ENCODE results near the gene LRRC74A. TPM values are rescaled to one million over a fixed set of nuclear protein-coding genes. Genes with fewer than 3 reads are reported as not detected.

LRRC74A gene
- total and polyA plus RNA-seq, 10 of the 15 experiments (the other 5 are each of a cell fraction or from before 2014, with no cell fraction given) = not detected

DNA sequence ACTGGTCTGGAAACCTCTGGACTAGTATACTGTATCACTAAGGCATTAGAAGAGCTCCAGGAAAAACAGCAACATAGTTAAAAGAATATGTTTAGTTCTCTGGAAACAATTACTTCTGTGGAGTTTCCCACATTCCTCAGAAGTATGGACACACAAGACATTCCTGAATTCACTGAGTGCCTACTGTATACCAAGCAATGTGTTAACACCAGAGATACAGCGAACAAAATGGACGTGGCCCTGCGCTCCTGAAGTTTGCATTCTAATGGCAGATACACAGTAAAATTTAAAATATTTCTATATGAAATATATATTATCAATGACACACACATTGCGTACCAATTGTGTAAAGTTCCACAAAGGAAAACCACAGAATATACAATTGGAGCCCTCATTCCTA, 14.6 kb upstream of the LRRC74A start:
- H2AFZ ChIP-seq (ENCODE audit: control insufficient read depth, low read depth, low read length) = no peak overlapping the region
- POLR2A ChIA-PET = interaction anchor here (0.9 kb wide), 1 partner anchor 102 kb away, joined by 3 read pairs; no protein-coding TSS in a partner anchor
- ATAC-seq (no peak), FAIRE-seq (no peak), DNase-seq (ENCODE audit: low read depth, low spot score) (no peak)
- H3K4me3 ChIP-seq = peak overlapping the region; percentile 96
- no peaks in the 10 kb centered on the region; a peak in 1 of 4 replicates for H3K27me3 ChIP-seq (replicated peaks in 1 of 2; ENCODE audit: control insufficient read depth in 2 of 2, insufficient read depth in 2 of 2, low read length in 1 of 2)
- no peaks in the 10 kb centered on the region for H4K20me1 ChIP-seq (ENCODE audit: control insufficient read depth, insufficient read depth)
- H3K9me3 ChIP-seq (replicated peaks; ENCODE audit: control insufficient read depth, insufficient read depth, low read length) = no peaks in the 10 kb centered on the region
- H3K4me1 ChIP-seq (ENCODE audit: control insufficient read depth, insufficient read depth, low read length) = no peaks in the 10 kb centered on the region
- no TSS peak for BruUV-seq (replicated peaks)
- CTCF ChIA-PET = interaction anchor here (0.7 to 8.5 kb wide), 15 partner anchors 9 to 251 kb away, joined by 3 to 132 read pairs (median 5); no protein-coding TSS in a partner anchor
- H3K4me2 ChIP-seq (ENCODE audit: control insufficient read depth, insufficient read depth) = peak overlapping the region; percentile 67
- RAD21 ChIA-PET (ENCODE audit: unreplicated experiment) = interaction anchor here (0.6 to 4.3 kb wide), 8 partner anchors 61 to 309 kb away, joined by 3 to 30 read pairs (median 4); no protein-coding TSS in a partner anchor
- in situ Hi-C loops (cut with MboI) (no loop called here), intact Hi-C loops (cut with micrococcal nuclease; ENCODE audit: unreplicated experiment) (loop anchor here (1.0 to 5.0 kb wide), 3 partner anchors 49 to 101 kb away; partner anchors contain the start of gene VASH1)
- peaks cover 7% of the 10 kb centered on the region for H3K79me2 ChIP-seq (ENCODE audit: control insufficient read depth, insufficient read depth, low read length)
- SMC1A ChIA-PET (ENCODE audit: uncharacterized antibody, unreplicated experiment) = interaction anchor here (0.5 to 2.9 kb wide), 13 partner anchors 9 to 259 kb away, joined by 3 to 23 read pairs (median 4); no protein-coding TSS in a partner anchor
- H3K9ac ChIP-seq (ENCODE audit: control insufficient read depth, insufficient read depth, low read length) = peak overlapping the region; percentile 65
- 78% methylated on average over 4 of the region's 4 CpGs for WGBS (ENCODE audit: insufficient coverage, insufficient replicate concordance, low lambda C conversion rate, missing lambda C conversion rate)
- 0 out of 2 replicates have a peak, but pooled peaks have one; percentile 10 for TF ChIP-seq RUNX3 (IDR thresholded peaks at IDR 0.05; ENCODE audit: low read length)
- TF ChIP-seq E2F4 (IDR thresholded peaks at IDR 0.05; ENCODE audit: low read depth, low read length) = no peak
- TF ChIP-seq RCOR1 (conservative IDR thresholded peaks at IDR 0.05; ENCODE audit: low read depth, low read length) = no peak
- TF ChIP-seq BCLAF1 (IDR thresholded peaks at IDR 0.05) = no peak
- no peak for TF ChIP-seq POLR2AphosphoS5 (IDR thresholded peaks at IDR 0.05; ENCODE audit: low read length)
- TF ChIP-seq E4F1 (IDR thresholded peaks at IDR 0.05; ENCODE audit: borderline replicate concordance, partially characterized antibody) = no peak
- no peaks in the 10 kb centered on the region; a peak in 1 of 4 replicates for H3K36me3 ChIP-seq (ENCODE audit: control insufficient read depth in 2 of 2, insufficient read depth in 2 of 2, low read length in 1 of 2)
- no peak overlapping the region for H3K27ac ChIP-seq (ENCODE audit: control insufficient read depth, insufficient read depth)
